ENCODE data around the gene PRSS56. TPM values are rescaled to one million over a fixed set of nuclear protein-coding genes. Genes with fewer than 3 reads are reported as not detected.
A peak's percentile ranks its signal among the peaks of the same experiment; 100 is the strongest.

Gene PRSS56
- total and polyA plus RNA-seq, 2 of the 13 experiments (the other 11 are each of a cell fraction or from before 2014, with no cell fraction given) = not detected

DNA sequence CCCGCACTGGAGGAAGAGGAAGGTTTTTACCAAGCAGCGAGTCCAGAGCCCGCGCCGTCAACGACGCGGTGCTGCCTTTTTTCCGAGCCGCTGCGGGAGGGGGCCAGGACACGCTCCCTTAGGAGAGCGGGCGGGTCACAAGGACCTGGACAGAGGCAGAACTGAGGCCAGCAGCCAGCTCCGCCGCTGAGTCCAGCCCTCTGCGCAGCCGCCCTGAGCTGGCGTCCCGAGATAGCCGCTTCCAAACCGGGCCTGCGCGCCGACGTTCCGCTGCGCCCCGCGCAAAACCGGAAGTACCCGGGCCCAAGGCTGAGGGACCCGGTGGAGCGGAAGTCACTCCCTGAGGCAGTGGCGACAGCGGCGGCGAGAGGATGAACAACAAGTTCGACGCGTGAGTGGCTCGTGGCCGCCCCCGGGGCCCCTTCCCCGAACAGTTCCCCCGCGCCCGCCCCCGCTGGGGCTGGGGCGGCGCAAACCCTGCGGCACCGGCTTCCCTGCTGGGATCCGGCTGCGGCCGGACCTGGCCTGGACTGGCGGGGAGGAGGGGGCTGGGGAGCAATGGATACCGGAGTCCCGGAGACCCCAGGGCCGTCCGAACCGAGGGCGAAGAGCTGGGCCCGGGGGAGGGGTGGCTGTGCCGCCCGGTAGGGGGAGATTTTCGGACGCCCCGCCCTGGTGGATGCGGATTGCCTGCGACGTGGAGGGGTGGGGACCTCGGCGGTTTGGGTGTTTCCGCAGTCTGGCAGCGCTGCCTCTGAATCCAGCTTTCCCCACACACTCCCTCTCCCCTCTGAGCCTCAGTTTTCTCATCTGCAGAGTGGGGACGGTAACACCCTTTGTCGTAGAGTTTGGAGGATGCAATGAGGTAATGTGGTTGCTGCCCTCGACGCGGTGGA lies 30.4 kb downstream of the PRSS56 start, which contains the start of the genes EIF4E2 and TIGD1 (continued):
- TF ChIP-seq, protein P1, sequence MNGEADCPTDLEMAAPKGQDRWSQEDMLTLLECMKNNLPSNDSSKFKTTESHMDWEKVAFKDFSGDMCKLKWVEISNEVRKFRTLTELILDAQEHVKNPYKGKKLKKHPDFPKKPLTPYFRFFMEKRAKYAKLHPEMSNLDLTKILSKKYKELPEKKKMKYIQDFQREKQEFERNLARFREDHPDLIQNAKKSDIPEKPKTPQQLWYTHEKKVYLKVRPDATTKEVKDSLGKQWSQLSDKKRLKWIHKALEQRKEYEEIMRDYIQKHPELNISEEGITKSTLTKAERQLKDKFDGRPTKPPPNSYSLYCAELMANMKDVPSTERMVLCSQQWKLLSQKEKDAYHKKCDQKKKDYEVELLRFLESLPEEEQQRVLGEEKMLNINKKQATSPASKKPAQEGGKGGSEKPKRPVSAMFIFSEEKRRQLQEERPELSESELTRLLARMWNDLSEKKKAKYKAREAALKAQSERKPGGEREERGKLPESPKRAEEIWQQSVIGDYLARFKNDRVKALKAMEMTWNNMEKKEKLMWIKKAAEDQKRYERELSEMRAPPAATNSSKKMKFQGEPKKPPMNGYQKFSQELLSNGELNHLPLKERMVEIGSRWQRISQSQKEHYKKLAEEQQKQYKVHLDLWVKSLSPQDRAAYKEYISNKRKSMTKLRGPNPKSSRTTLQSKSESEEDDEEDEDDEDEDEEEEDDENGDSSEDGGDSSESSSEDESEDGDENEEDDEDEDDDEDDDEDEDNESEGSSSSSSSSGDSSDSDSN (CRISPR knock-in tag; IDR thresholded peaks at IDR 0.05) = peak; percentile 100
- TF ChIP-seq SRSF4 (IDR thresholded peaks at IDR 0.05; ENCODE audit: low read depth, low read length, poor library complexity, severe bottlenecking) (no peak), NFE2L2 (IDR thresholded peaks at IDR 0.05; ENCODE audit: low read length) (no peak), KLF15 (CRISPR knock-in tag; IDR thresholded peaks at IDR 0.05; ENCODE audit: borderline replicate concordance) (peak; percentile 93; the same call in 1 of the 2 replicates), ZNF790 (CRISPR knock-in tag; IDR thresholded peaks at IDR 0.05; ENCODE audit: borderline replicate concordance) (peak; percentile 100), ZFP1 (CRISPR knock-in tag; IDR thresholded peaks at IDR 0.05) (peak; percentile 93; the same call in 1 of the 2 replicates), MEF2D (CRISPR knock-in tag; IDR thresholded peaks at IDR 0.05) (peak; percentile 94), ZFP62 (CRISPR knock-in tag; IDR thresholded peaks at IDR 0.05) (peak; percentile 95), SMAD1 (CRISPR knock-in tag; IDR thresholded peaks at IDR 0.05; ENCODE audit: borderline replicate concordance, low read depth) (peak; percentile 96; the same call in 1 of the 2 replicates), GZF1 (CRISPR knock-in tag; IDR thresholded peaks at IDR 0.05) (peak; percentile 94; the same call in 1 of the 2 replicates), ARNT (IDR thresholded peaks at IDR 0.05) (no peak), SOX13 (IDR thresholded peaks at IDR 0.05) (no peak), SOX13 (CRISPR knock-in tag; conservative IDR thresholded peaks at IDR 0.05 in 1 of 2, IDR thresholded peaks at IDR 0.05 in 1 of 2) (peak in 1 of 2 experiments; percentile 82; a peak in 2 of 4 replicates)
- TF ChIP-seq, protein P2, sequence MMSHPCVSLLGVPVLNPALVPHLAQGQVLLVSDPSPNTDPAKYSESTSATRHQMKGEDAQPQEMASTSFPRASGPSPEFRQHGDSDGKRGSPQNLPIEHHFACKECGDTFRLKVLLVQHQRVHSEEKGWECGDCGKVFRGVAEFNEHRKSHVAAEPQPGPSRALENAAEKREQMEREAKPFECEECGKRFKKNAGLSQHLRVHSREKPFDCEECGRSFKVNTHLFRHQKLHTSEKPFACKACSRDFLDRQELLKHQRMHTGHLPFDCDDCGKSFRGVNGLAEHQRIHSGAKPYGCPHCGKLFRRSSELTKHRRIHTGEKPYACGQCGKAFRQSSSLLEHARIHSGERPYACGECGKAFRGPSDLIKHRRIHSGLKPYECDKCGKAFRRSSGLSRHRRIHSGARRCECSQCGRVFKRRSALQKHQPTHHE (CRISPR knock-in tag; IDR thresholded peaks at IDR 0.05; ENCODE audit: borderline replicate concordance) = peak; percentile 97
- TF ChIP-seq, protein P3, sequence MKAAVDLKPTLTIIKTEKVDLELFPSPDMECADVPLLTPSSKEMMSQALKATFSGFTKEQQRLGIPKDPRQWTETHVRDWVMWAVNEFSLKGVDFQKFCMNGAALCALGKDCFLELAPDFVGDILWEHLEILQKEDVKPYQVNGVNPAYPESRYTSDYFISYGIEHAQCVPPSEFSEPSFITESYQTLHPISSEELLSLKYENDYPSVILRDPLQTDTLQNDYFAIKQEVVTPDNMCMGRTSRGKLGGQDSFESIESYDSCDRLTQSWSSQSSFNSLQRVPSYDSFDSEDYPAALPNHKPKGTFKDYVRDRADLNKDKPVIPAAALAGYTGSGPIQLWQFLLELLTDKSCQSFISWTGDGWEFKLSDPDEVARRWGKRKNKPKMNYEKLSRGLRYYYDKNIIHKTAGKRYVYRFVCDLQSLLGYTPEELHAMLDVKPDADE (CRISPR knock-in tag; IDR thresholded peaks at IDR 0.05) = peak; percentile 90; the same call in 1 of the 2 replicates
- TF ChIP-seq, protein P4, sequence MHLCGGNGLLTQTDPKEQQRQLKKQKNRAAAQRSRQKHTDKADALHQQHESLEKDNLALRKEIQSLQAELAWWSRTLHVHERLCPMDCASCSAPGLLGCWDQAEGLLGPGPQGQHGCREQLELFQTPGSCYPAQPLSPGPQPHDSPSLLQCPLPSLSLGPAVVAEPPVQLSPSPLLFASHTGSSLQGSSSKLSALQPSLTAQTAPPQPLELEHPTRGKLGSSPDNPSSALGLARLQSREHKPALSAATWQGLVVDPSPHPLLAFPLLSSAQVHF (CRISPR knock-in tag; IDR thresholded peaks at IDR 0.05) = peak; percentile 99
- TF ChIP-seq, protein P5, sequence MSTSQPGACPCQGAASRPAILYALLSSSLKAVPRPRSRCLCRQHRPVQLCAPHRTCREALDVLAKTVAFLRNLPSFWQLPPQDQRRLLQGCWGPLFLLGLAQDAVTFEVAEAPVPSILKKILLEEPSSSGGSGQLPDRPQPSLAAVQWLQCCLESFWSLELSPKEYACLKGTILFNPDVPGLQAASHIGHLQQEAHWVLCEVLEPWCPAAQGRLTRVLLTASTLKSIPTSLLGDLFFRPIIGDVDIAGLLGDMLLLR (CRISPR knock-in tag; IDR thresholded peaks at IDR 0.05) = peak; percentile 98
- TF ChIP-seq, protein P6, sequence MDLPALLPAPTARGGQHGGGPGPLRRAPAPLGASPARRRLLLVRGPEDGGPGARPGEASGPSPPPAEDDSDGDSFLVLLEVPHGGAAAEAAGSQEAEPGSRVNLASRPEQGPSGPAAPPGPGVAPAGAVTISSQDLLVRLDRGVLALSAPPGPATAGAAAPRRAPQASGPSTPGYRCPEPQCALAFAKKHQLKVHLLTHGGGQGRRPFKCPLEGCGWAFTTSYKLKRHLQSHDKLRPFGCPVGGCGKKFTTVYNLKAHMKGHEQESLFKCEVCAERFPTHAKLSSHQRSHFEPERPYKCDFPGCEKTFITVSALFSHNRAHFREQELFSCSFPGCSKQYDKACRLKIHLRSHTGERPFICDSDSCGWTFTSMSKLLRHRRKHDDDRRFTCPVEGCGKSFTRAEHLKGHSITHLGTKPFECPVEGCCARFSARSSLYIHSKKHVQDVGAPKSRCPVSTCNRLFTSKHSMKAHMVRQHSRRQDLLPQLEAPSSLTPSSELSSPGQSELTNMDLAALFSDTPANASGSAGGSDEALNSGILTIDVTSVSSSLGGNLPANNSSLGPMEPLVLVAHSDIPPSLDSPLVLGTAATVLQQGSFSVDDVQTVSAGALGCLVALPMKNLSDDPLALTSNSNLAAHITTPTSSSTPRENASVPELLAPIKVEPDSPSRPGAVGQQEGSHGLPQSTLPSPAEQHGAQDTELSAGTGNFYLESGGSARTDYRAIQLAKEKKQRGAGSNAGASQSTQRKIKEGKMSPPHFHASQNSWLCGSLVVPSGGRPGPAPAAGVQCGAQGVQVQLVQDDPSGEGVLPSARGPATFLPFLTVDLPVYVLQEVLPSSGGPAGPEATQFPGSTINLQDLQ (CRISPR knock-in tag; IDR thresholded peaks at IDR 0.05) = peak; percentile 99

All from HepG2 (cell line).